HUES64 (cell line): Measurements from ENCODE around the gene CASP14.
"Not testable (repeated sequence)": the region's sequence is repeated elsewhere in the genome, so short reads cannot be mapped to it uniquely, and the experiment has no call there.

Experiments
- H3K27ac ChIP-seq: 2 replicates; pipeline ENCODE4 v1.7.0; 2013; ENCODE audit warnings: low read depth, low read length, inconsistent platforms
- H3K27me3 ChIP-seq: 2 replicates; pipeline ENCODE4 v1.6.1; 2013; ENCODE audit warnings: mild to moderate bottlenecking, low read length; ENCODE audit not compliant: insufficient read depth
- H3K36me3 ChIP-seq: 2 replicates; pipeline ENCODE4 v1.6.1; 2013; ENCODE audit warnings: mild to moderate bottlenecking, low read length; ENCODE audit not compliant: insufficient read depth
- H3K4me1 ChIP-seq: 2 replicates; pipeline ENCODE4 v1.6.1; 2013; ENCODE audit warnings: mild to moderate bottlenecking, low read length, moderate library complexity; ENCODE audit not compliant: insufficient read depth
- H3K4me3 ChIP-seq: 2 replicates; pipeline ENCODE4 v1.5.1; 2013; ENCODE audit warnings: mild to moderate bottlenecking, low read length, moderate library complexity
- H3K9ac ChIP-seq: 2 replicates; pipeline ENCODE4 v1.6.1; 2013; ENCODE audit warnings: mild to moderate bottlenecking, low read depth, low read length
- H3K9me3 ChIP-seq: 2 replicates; pipeline ENCODE4 v1.6.1; 2013; ENCODE audit warnings: low read depth, low read length; ENCODE audit not compliant: insufficient read depth
- WGBS: fragments of 150-250, 120-280 bp; methylation state at CpG from one replicate; pipeline ENCODE4 v1.1.7; 2013; ENCODE audit warnings: missing lambda C conversion rate; 5-methylcytosine and 5-hydroxymethylcytosine counted together

The CASP14 gene

GRCh38 chr19:15072930-15073647 lies 23.8 kb downstream of the CASP14 start:
- peaks cover 27% of the 10 kb centered on the region for H3K9me3 ChIP-seq
- no peaks in the 10 kb centered on the region for H3K27me3 ChIP-seq
- H3K27ac ChIP-seq = no peak overlapping the region
- no peak overlapping the region for H3K9ac ChIP-seq
- no peak overlapping the region for H3K4me3 ChIP-seq
- H3K4me1 ChIP-seq = no peaks in the 10 kb centered on the region
- WGBS = 78% methylated on average over 23 of the region's 23 CpGs
- H3K36me3 ChIP-seq = no peaks in the 10 kb centered on the region

DNA sequence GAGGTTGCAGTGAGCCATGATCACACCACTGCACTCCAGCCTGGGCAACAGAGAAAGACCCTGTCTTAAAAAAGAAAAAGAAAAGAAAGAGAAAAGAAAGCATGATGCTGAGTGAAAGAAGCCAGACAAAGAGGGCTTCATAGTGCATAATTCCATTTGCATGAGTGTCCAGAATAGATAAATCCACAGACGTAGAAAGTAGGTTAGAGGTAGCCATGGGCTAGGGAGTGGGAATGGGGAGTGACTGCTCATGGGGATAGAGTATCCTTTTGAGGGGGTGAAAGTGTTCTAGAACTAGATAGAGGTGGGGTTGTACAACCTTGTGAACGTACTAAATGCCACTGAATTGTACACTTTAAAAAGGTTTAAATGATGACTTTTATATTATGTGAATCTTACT lies 25.1 kb downstream of the CASP14 start:
- no peaks in the 10 kb centered on the region for H3K36me3 ChIP-seq
- H3K4me3 ChIP-seq = no peak overlapping the region
- H3K9me3 ChIP-seq = peaks cover 25% of the 10 kb centered on the region
- WGBS = 60% methylated on average over 2 of the region's 2 CpGs
- no peak overlapping the region for H3K27ac ChIP-seq
- H3K27me3 ChIP-seq = no peaks in the 10 kb centered on the region
- H3K9ac ChIP-seq = no peak overlapping the region
- H3K4me1 ChIP-seq = no peaks in the 10 kb centered on the region

- Histone ChIP-seq H3K36me3 (no peaks in the 10 kb centered on the region), H3K27ac (no peak overlapping the region), H3K4me1 (no peaks in the 10 kb centered on the region), H3K9ac (no peak overlapping the region), H3K4me3 (no peak overlapping the region), H3K27me3 (no peaks in the 10 kb centered on the region), H3K9me3 (peaks cover 22% of the 10 kb centered on the region)
- 87% methylated on average over 3 of the region's 4 CpGs for WGBS
These were observed 26.5 kb downstream of the CASP14 start for GRCh38 chr19:15075806-15076205.

GRCh38 chr19:15080002-15080401 lies 30.7 kb downstream of the CASP14 start:
- not testable (repeated sequence) for H3K27me3 ChIP-seq, H3K4me1 ChIP-seq
- WGBS = 71% methylated on average over 4 of the region's 4 CpGs

DNA sequence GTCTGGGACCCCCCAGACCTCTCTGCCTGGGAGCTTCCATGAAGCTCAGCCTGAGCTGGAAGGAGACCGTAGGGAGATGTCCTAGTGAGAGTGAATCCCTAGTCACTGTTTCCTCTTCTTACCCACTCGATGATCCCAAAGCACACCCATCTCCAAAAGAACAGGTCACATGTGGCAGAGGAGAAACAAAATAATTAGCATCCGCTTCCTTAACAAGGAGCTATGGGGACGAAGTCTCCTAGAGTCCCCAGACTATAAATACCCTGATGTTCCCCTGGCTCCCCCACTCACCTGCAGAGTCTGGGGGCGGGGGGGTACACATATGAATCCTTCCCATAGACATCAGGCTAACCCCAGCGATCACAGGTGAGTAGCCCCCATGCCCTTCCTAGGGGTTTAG lies 32.6 kb downstream of the CASP14 start, which contains the start of gene OR1I1:
Gene OR1I1 (plus strand): TSS at position 301 of the 400 bp plus-strand sequence. CDS start 4,855 bp downstream, outside the sequence.
- H3K9me3 ChIP-seq = 0 out of 2 replicates have a peak, but pooled peaks cover 2% of the 10 kb centered on the region
- no peaks in the 10 kb centered on the region for H3K36me3 ChIP-seq
- no peak within 1 kb of the TSS for H3K9ac ChIP-seq
- H3K4me3 ChIP-seq = no peak within 1 kb of the TSS
- 80% methylated on average over 6 of the region's 6 CpGs for WGBS
- H3K4me1 ChIP-seq = no peaks in the 10 kb centered on the region
- no peak within 1 kb of the TSS for H3K27ac ChIP-seq
- H3K27me3 ChIP-seq = peaks cover 4% of the 10 kb centered on the region; the same call in 1 of the 2 replicates

More at GRCh38 chr19:15080002-15080401, 30.7 kb downstream of the CASP14 start:
- not testable (repeated sequence) for H3K9me3 ChIP-seq, H3K36me3 ChIP-seq, H3K4me3 ChIP-seq, H3K9ac ChIP-seq, H3K27ac ChIP-seq

- WGBS = 77% methylated on average over 11 of the region's 11 CpGs
- H3K27me3 ChIP-seq = peaks cover 7% of the 10 kb centered on the region; the same call in 1 of the 2 replicates
- H3K9me3 ChIP-seq = no peaks in the 10 kb centered on the region
- H3K36me3 ChIP-seq = no peaks in the 10 kb centered on the region
- no peak overlapping the region for H3K27ac ChIP-seq
- no peaks in the 10 kb centered on the region for H3K4me1 ChIP-seq
- H3K4me3 ChIP-seq = no peak overlapping the region
- H3K9ac ChIP-seq = no peak overlapping the region
These were observed 37.9 kb downstream of the CASP14 start for GRCh38 chr19:15087182-15087581.

DNA sequence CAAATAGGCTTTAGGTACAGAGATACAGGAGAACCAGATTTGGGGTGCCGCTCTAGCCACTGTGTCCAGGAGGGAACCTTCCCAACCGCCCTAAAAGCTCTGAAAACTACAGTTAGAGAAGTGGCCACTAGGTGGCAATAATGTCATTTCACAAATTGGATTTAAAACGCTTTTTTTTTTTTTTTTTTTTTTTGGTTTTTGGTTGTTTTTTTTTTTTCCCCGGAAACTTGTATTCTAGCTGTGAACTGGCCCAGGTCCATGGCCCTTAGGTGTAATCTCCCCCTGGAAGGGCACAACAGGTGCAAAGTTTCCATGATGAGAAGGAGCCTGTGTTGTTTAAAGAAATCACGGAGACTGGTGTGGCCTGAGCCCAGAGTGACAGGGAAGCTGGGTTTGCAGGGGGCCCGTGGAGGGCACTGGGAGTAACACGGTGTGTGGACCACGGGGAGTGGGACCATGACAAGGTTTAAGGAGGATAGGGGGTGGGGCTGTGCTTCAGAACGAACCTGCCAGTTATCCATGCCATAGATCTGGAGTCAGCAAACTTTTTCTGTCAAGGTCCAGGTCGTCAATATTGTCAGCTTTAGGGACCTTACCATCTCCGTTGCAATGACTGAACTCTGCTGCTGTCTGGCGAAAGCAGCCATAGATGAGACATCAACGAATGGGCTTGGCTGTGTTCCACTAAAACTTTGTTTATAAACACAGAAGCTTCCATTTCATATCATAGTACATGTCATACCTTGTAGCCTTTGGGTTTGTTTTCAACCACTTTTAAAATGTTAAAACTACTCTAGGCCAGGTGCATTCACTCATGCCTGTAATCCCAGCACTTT lies 42.9 kb downstream of the CASP14 start:
- Histone ChIP-seq H3K36me3 (no peaks in the 10 kb centered on the region), H3K9me3 (no peaks in the 10 kb centered on the region), H3K27me3 (0 out of 2 replicates have a peak, but pooled peaks cover 1% of the 10 kb centered on the region), H3K4me1 (no peaks in the 10 kb centered on the region), H3K9ac (no peak overlapping the region), H3K4me3 (no peak overlapping the region), H3K27ac (no peak overlapping the region)
- WGBS = 47% methylated on average over 13 of the region's 13 CpGs

- Histone ChIP-seq H3K27ac (no peak overlapping the region), H3K9ac (no peak overlapping the region), H3K9me3 (no peaks in the 10 kb centered on the region), H3K4me1 (no peaks in the 10 kb centered on the region), H3K4me3 (no peak overlapping the region), H3K36me3 (no peaks in the 10 kb centered on the region), H3K27me3 (no peaks in the 10 kb centered on the region)
- 91% methylated on average over 2 of the region's 2 CpGs for WGBS
These were observed 43.7 kb downstream of the CASP14 start for GRCh38 chr19:15093001-15093400.

- no peaks in the 10 kb centered on the region for H3K4me1 ChIP-seq
- 85% methylated on average over 3 of the region's 3 CpGs for WGBS
- no peak overlapping the region for H3K9ac ChIP-seq
- no peak overlapping the region for H3K4me3 ChIP-seq
- H3K36me3 ChIP-seq = no peaks in the 10 kb centered on the region
- no peaks in the 10 kb centered on the region for H3K9me3 ChIP-seq
- no peaks in the 10 kb centered on the region for H3K27me3 ChIP-seq
- no peak overlapping the region for H3K27ac ChIP-seq
These were observed 46.9 kb downstream of the CASP14 start for GRCh38 chr19:15096223-15096622.

DNA sequence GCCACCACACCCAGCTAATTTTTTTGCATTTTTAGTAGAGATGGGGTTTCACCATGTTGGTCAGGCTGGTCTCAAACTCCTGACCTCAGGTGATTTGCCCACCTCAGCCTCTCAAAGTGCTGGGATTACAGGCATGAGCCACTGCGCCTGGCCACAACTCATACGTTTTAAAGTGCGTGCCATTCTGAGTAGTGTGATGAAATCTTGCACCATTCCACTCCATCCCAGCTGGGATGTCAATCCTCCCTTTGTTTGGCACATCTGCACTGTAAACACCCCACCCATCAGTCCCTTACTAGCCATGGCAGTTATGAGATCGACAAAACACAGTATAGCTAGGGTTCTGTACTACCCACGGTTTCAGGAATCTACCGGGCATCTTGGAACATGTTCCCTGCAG lies 48.7 kb downstream of the CASP14 start:
- H3K4me1 ChIP-seq, H3K9ac ChIP-seq, H3K27ac ChIP-seq, H3K9me3 ChIP-seq, H3K27me3 ChIP-seq, H3K36me3 ChIP-seq, H3K4me3 ChIP-seq: not testable (repeated sequence)
- WGBS = 95% methylated on average over 6 of the region's 6 CpGs

GRCh38 chr19:15098460-15098859 lies 49.2 kb downstream of the CASP14 start:
- 82% methylated on average over 10 of the region's 10 CpGs for WGBS
- H3K9ac ChIP-seq = no peak overlapping the region

More at GRCh38 chr19:15098460-15098859, 49.2 kb downstream of the CASP14 start:
- Histone ChIP-seq H3K27me3 (no peaks in the 10 kb centered on the region), H3K27ac (no peak overlapping the region), H3K9me3 (no peaks in the 10 kb centered on the region), H3K4me1 (no peaks in the 10 kb centered on the region), H3K4me3 (no peak overlapping the region), H3K36me3 (no peaks in the 10 kb centered on the region)
